HT1080 (cell line): Measurements from ENCODE around the gene RRP1. TPM values are rescaled to one million over a fixed set of nuclear protein-coding genes. Genes with fewer than 3 reads are reported as not detected.

Source experiments
- DNase-seq: peaks from one replicate; pipeline ENCODE4 v3.0.0-alpha.2; 2015; ENCODE audit warnings: low read depth
- total RNA-seq: library from RNA; depleted of rRNA; stranded (reverse); fragments of >200 nt; shearing (Covaris generic); gene quantifications from 2 replicates; pipeline ENCODE4 v1.2.3, GENCODE V29; 2014

RRP1 gene
- total RNA-seq, 1 experiment from 2014 or later = 34.0 TPM

GRCh38 chr21:43775795-43776430 is 13.5 kb upstream of the RRP1 start, which contains the start of gene CSTB:
Gene CSTB (minus strand): TSS chr21:43776308. CDS start chr21:43776269, 39 bp downstream.
- peak; percentile 52 for DNase-seq

GRCh38 chr21:43777953-43778352 is 11.4 kb upstream of the RRP1 start:
- no peak for DNase-seq

GRCh38 chr21:43778469-43779335 is 10.7 kb upstream of the RRP1 start:
- DNase-seq = peak; percentile 21

GRCh38 chr21:43779660-43780059 is 9.7 kb upstream of the RRP1 start:
- DNase-seq = no peak

GRCh38 chr21:43781846-43782245 is 7.5 kb upstream of the RRP1 start:
- no peak for DNase-seq

- no peak for DNase-seq
Observed at GRCh38 chr21:43782431-43783097, 6.8 kb upstream of the RRP1 start.

GRCh38 chr21:43783098-43783700 is 6.2 kb upstream of the RRP1 start:
- no peak for DNase-seq

- no peak for DNase-seq
Observed at GRCh38 chr21:43785134-43785533, 4.2 kb upstream of the RRP1 start.

- DNase-seq = no peak
Observed at GRCh38 chr21:43786300-43786806, 3.0 kb upstream of the RRP1 start.

GRCh38 chr21:43786807-43787440 is 2.5 kb upstream of the RRP1 start:
- DNase-seq = no peak

GRCh38 chr21:43790010-43790524 is 690 bp downstream of the RRP1 start:
- no peak for DNase-seq

- DNase-seq = no peak
Observed at GRCh38 chr21:43792406-43792805, 3.0 kb downstream of the RRP1 start.

GRCh38 chr21:43793243-43793642 is 3.9 kb downstream of the RRP1 start:
- DNase-seq = no peak

GRCh38 chr21:43794311-43794710 is 4.9 kb downstream of the RRP1 start:
- no peak for DNase-seq

GRCh38 chr21:43794857-43795256 is 5.5 kb downstream of the RRP1 start:
- no peak for DNase-seq

GRCh38 chr21:43797415-43797814 is 8.0 kb downstream of the RRP1 start:
- DNase-seq = no peak

- DNase-seq = no peak
Observed at GRCh38 chr21:43797925-43798715, 8.7 kb downstream of the RRP1 start.

- no peak for DNase-seq
Observed at GRCh38 chr21:43799301-43799840, 10.0 kb downstream of the RRP1 start.

- no peak for DNase-seq
Observed at GRCh38 chr21:43800124-43800523, 10.7 kb downstream of the RRP1 start.

- DNase-seq = no peak
Observed at GRCh38 chr21:43800566-43800965, 11.2 kb downstream of the RRP1 start.
